NT2/D1 (cell line): ENCODE measurements around the gene ZSWIM8.
"Not testable (repeated sequence)": the region's sequence is repeated elsewhere in the genome, so short reads cannot be mapped to it uniquely, and the experiment has no call there.

ENCODE experiments used
- DNase-seq: peaks from one replicate; pipeline ENCODE4 v3.0.0-alpha.2; 2011; ENCODE audit warnings: low read depth, low spot score
- H3K27me3 ChIP-seq: 2 replicates; pipeline ENCODE4 v1.6.0; 2011; ENCODE audit warnings: mild to moderate bottlenecking; ENCODE audit not compliant: insufficient read length, insufficient read depth
- H3K36me3 ChIP-seq: 2 replicates; pipeline ENCODE4 v1.6.1; 2011; ENCODE audit warnings: mild to moderate bottlenecking, low read length, mixed read lengths; ENCODE audit not compliant: insufficient read depth, insufficient read length
- H3K4me1 ChIP-seq: 2 replicates; pipeline ENCODE4 v1.5.1; 2011; ENCODE audit not compliant: insufficient read depth, insufficient read length
- H3K4me3 ChIP-seq: 2 replicates; pipeline ENCODE4 v1.5.1; 2011; ENCODE audit warnings: low read depth; ENCODE audit not compliant: insufficient read length
- H3K9ac ChIP-seq: 2 replicates; pipeline ENCODE4 v1.6.0; 2011; ENCODE audit warnings: low read depth; ENCODE audit not compliant: insufficient read length
- H3K9me3 ChIP-seq: 2 replicates; pipeline ENCODE4 v1.5.1; 2011; ENCODE audit warnings: mild to moderate bottlenecking, low read length; ENCODE audit not compliant: insufficient read depth
- SUZ12 ChIP-seq: IDR thresholded peaks from 2 replicates; pipeline ENCODE4 v1.6.1; 2011; ENCODE audit not compliant: insufficient read length, insufficient read depth; ENCODE audit errors: extremely low read depth
- YY1 ChIP-seq: IDR thresholded peaks from 2 replicates; pipeline ENCODE4 v1.6.1; 2011; ENCODE audit not compliant: insufficient read length, insufficient read depth
- ZNF274 ChIP-seq: IDR thresholded peaks from 2 replicates; pipeline ENCODE4 v1.6.1; 2011; ENCODE audit warnings: mild to moderate bottlenecking, low read depth, low read length

Gene ZSWIM8

GRCh38 chr10:73819081-73819480, 33.7 kb downstream of the ZSWIM8 start:
- DNase-seq, result no peak
- H3K4me3 ChIP-seq, result no peak overlapping the region
- no peaks in the 10 kb centered on the region for H3K9me3 ChIP-seq
- H3K4me1 ChIP-seq, result peaks cover 5% of the 10 kb centered on the region
- H3K9ac ChIP-seq, result peak overlapping the region; percentile 42
- peaks cover 52% of the 10 kb centered on the region for H3K36me3 ChIP-seq
- no peaks in the 10 kb centered on the region for H3K27me3 ChIP-seq
- TF ChIP-seq ZNF274, result no peak
- TF ChIP-seq SUZ12, result no peak
- no peak for TF ChIP-seq YY1

DNA sequence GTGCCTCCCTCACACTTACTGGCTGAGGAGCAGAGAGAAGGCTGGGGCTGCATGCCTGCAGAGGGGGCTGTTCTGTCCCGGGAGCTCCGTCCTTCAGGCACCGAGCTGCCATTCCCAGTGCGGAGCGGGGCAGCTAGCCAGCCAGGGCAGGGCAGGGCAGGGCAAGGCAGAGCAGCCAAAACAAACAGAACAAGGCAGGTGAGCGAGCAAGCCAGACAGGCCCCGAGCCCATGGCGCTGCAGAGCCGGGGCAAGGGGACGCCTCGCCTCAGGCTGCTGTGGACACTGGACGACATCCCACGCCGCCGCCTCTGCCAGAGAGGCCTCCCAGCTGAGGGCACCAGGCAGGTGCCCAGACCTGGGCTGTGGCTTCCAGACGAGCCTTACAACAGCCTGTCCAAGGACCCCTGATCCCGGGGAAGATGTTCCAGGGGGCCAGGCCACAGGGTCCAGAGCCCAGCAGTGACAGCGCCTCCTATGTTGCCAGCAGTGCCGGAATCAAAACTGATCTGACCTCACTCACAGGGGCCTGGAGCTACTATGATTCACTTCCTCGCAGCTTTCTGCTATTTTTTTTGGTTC, 34.2 kb downstream of the ZSWIM8 start:
- TF ChIP-seq ZNF274, result no peak
- no peak for TF ChIP-seq SUZ12
- no peak for TF ChIP-seq YY1
- Histone ChIP-seq H3K27me3 (no peaks in the 10 kb centered on the region), H3K9me3 (no peaks in the 10 kb centered on the region), H3K9ac (no peak overlapping the region), H3K36me3 (peaks cover 56% of the 10 kb centered on the region), H3K4me1 (peaks cover 5% of the 10 kb centered on the region), H3K4me3 (no peak overlapping the region)
- no peak for DNase-seq

DNA sequence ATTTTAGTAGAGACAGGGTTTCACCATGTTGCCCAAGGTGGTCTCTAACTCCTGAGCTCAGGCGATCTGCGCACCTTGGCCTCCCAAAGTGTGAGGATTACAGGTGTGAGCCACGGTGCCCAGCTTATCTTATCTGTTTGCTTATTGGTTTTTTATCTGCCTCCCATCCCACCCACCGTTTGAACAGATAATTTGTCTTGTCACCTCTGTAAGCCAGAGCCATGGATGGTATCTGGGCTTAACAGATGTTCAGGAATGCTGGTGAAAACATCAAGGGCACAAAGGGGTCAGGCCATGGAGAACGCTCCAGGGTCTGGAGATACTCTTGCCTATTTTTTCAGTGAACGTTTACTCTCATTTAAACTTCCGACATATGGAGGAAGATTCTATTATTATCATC, 38.0 kb downstream of the ZSWIM8 start:
- Histone ChIP-seq H3K9me3 (no peaks in the 10 kb centered on the region), H3K4me3 (no peak overlapping the region), H3K9ac (no peak overlapping the region), H3K36me3 (peaks cover 51% of the 10 kb centered on the region), H3K4me1 (peaks cover 3% of the 10 kb centered on the region), H3K27me3 (no peaks in the 10 kb centered on the region)
- TF ChIP-seq ZNF274 (no peak), YY1 (no peak), SUZ12 (no peak)
- no peak for DNase-seq

- Histone ChIP-seq H3K9me3 (no peaks in the 10 kb centered on the region), H3K36me3 (peaks cover 51% of the 10 kb centered on the region), H3K4me1 (peaks cover 3% of the 10 kb centered on the region), H3K4me3 (no peak overlapping the region), H3K27me3 (no peaks in the 10 kb centered on the region), H3K9ac (no peak overlapping the region)
- TF ChIP-seq SUZ12 (no peak), YY1 (no peak), ZNF274 (no peak)
- DNase-seq, result no peak
Observed at GRCh38 chr10:73824146-73824725, 38.8 kb downstream of the ZSWIM8 start.

GRCh38 chr10:73827346-73828089, 42.1 kb downstream of the ZSWIM8 start:
- H3K36me3 ChIP-seq, result peaks cover 41% of the 10 kb centered on the region
- DNase-seq, result no peak
- TF ChIP-seq ZNF274 (no peak), YY1 (no peak), SUZ12 (no peak)
- no peaks in the 10 kb centered on the region for H3K4me1 ChIP-seq
- H3K27me3 ChIP-seq, result no peaks in the 10 kb centered on the region
- H3K4me3 ChIP-seq, result no peak overlapping the region
- H3K9ac ChIP-seq, result no peak overlapping the region
- H3K9me3 ChIP-seq, result no peaks in the 10 kb centered on the region

DNA sequence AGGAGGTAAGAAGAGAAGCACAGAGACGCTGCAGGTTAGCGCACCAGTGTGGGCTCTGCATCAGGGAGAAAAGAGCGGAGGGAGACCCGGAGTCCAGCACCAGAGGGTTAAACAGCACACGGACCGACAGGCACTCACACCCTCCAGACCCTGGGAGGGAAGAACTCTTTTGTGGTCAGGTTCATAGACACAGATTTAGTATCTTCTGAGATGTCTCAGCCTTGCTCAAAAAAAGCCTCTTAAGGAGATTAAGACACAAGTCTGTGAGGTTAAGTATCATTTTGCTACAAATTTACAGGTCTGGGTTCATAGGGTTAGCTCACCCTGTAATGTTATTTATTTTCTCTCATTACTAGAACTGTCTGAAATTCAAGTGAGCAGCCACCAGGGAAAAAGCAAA, 42.8 kb downstream of the ZSWIM8 start:
- Histone ChIP-seq H3K27me3 (no peaks in the 10 kb centered on the region), H3K9ac (no peak overlapping the region), H3K36me3 (peaks cover 41% of the 10 kb centered on the region), H3K9me3 (no peaks in the 10 kb centered on the region), H3K4me3 (no peak overlapping the region), H3K4me1 (no peaks in the 10 kb centered on the region)
- TF ChIP-seq SUZ12 (no peak), YY1 (no peak), ZNF274 (no peak)
- DNase-seq, result no peak

- not testable (repeated sequence) for H3K9ac ChIP-seq, H3K27me3 ChIP-seq, H3K4me1 ChIP-seq, H3K9me3 ChIP-seq, DNase-seq, H3K4me3 ChIP-seq
- peaks cover 33% of the 10 kb centered on the region for H3K36me3 ChIP-seq
Observed at GRCh38 chr10:73829090-73829489, 43.7 kb downstream of the ZSWIM8 start.
